Measurements from ENCODE around the gene ST3GAL5.

Gene ST3GAL5

DNA sequence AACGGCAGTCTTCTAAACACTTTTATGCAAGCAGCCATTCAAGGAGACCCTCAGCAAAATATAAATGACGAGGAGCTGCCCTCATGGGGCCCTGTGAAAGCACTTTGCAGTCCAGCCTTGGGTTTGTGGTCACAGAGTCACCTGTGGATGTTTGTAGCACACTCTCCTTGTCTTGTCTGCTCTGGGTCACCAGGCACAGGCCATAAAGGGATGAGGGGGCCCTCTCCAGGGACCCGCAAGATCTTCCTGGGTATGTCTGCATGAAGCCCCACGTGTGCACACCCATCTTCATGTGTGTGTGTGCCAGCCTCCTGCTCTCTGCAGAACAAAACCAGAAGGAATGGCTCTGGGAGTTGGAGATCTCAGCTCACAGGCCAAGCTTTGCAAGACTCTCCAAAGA is 98.8 kb downstream of the ST3GAL5 start:
- no peak for DNase-seq (ENCODE audit: low spot score)

DNA sequence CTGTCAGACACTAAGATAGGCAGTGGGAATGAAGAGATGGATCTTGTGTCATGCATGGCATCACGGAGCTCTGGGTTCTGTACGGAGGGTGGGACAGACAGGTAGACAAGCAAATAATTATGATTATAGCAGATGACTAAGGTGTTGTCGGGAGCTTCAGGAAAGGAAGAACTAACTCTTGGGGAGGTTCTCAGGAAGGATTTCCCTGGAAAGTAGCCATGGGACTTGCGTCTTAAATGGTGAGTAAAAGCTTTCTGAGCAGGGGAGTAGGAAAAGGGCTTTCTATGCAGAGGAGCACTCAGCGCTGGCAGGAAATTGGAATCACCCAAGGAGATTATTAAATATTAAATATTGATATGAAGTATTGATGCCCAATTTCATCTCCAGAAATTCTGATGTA is 99.5 kb downstream of the ST3GAL5 start:
- DNase-seq (ENCODE audit: low spot score): no peak

DNA sequence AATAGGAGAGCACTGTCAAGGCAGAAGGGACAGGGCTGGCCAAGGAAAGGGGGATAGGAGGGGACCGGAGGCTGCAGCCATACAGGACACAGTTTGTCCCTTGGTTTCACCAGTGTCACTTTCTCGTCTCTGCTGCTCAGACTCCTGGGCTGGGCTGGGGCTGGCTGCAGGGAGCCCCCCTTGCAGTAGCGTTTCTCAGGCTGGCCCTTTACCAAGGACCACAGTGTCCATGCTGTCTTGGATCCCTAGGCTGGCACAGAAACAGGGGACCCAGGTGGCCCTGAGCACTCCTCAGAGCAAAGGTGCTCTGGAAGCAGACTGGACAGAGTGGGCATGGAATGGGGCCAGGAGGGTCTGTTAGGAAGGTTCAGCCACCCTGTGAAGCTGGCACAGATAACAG is 100.2 kb downstream of the ST3GAL5 start:
- DNase-seq (ENCODE audit: low spot score): no peak

DNA sequence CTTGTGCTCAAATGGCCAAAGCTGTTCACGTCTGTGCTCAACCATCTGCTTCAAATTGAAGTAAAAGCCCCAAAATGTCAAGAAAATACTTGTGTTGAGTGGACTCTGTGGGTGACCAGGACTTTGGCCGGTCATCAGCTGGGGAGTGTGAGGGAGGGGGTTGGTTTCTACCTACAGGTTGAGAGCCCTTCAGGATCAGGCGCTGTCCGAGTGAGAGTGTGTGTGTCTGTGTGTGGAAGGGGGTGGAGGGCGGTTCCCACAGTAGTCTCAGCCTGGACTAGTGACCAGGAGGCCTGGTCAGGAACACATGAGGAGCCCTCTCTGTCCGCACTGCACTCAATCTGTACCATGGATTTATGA is 100.8 kb downstream of the ST3GAL5 start:
- DNase-seq (ENCODE audit: low spot score): no peak

DNA sequence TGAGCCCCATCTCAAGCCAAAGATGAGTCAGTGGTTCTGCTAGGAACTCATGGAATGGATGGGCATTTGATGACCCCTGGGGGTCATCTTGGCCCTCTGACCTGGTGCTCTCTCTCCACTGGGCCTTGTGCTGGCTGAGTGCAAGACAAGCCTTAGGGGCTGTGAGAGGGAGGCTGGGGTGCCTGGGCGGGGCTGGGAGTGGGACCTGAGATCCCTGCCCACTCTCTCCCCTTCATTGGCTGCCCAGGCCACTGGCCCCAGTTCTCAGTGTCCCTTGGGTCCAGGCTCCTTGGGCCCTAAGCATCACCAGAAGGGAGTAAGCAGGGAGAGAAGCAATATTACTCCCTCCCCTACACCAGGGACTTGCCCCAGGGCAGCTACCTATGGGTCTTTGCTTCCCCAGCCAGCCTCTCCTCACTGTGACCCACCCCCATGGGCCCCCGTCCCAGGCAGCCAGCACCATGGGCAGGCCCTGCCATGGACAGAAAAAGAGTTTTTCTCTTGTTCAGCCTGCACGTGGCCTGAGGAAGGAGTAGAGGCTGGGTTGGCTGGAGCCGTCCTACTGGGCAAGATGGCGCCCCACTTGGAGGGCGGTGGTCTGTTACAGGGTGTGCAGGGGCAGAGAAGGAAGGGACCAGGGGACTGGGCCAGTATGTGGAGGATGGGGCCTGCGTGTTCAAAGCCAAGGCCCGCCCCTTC is 101.4 kb downstream of the ST3GAL5 start:
- no peak for DNase-seq (ENCODE audit: low spot score)
